Measurements from ENCODE around the gene GALNT3.

DNA sequence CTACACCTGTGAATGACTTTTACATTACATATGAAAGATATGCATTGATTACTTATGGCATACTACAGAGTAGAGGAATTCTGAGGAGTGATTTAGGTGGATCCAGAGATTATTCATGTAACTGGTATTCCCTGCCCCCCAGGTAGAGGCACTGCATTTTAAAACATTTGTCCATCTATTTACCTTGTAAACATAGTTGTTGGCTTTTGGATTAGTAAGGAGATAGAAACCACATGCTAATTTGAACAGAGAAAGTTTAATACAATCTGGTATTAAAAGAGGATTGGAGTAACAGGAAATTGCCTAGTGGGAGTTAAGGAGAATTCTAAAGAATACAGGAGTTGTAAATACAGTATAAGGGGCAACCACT is 15.9 kb downstream of the GALNT3 start:
- TF ChIP-seq, protein P1, sequence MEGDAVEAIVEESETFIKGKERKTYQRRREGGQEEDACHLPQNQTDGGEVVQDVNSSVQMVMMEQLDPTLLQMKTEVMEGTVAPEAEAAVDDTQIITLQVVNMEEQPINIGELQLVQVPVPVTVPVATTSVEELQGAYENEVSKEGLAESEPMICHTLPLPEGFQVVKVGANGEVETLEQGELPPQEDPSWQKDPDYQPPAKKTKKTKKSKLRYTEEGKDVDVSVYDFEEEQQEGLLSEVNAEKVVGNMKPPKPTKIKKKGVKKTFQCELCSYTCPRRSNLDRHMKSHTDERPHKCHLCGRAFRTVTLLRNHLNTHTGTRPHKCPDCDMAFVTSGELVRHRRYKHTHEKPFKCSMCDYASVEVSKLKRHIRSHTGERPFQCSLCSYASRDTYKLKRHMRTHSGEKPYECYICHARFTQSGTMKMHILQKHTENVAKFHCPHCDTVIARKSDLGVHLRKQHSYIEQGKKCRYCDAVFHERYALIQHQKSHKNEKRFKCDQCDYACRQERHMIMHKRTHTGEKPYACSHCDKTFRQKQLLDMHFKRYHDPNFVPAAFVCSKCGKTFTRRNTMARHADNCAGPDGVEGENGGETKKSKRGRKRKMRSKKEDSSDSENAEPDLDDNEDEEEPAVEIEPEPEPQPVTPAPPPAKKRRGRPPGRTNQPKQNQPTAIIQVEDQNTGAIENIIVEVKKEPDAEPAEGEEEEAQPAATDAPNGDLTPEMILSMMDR (conservative IDR thresholded peaks at IDR 0.05) = no peak
- no peak for TF ChIP-seq EZH2 (IDR thresholded peaks at IDR 0.05; ENCODE audit: low read depth)
